ENCODE results near the gene KCNH6.

KCNH6 gene

DNA sequence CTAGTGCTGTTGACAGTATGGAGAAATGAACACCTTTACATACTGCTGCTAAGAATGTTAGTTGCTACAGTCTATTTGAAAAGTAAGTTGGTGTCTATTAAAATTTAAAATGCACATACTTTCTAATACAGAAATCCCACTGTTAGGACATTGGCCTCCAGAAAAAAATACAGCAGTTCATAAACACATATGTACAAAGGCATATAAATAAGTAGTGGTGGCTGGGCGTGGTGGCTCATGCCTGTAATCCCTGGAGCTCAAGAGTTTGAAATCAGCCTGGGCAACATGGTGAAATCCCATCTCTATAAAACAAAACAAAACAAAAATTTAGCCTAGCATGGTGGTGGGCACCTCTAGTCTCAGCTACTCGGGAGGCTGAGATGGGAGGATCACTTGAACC, 40.2 kb downstream of the KCNH6 start:
- no peak for DNase-seq

DNA sequence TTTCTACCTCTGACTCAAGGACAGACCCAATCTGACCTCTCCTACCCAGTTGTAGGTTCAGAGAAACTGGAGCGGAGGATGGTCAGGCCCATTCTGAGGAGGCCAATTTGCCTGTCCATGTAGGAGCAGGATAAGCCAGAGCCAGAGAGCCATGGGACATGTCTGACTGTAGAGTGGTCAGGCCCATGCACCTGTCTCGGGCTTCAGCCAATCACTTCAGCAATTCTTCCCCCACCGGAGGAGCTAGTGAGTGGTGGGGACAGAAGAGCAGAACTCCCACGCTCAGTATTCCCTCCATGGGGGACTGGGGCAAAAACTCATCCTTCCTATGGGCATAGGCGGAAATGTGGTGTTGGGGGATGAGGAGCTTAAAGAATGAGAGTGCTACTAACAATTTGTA, 41.4 kb downstream of the KCNH6 start:
- no peak for DNase-seq

DNA sequence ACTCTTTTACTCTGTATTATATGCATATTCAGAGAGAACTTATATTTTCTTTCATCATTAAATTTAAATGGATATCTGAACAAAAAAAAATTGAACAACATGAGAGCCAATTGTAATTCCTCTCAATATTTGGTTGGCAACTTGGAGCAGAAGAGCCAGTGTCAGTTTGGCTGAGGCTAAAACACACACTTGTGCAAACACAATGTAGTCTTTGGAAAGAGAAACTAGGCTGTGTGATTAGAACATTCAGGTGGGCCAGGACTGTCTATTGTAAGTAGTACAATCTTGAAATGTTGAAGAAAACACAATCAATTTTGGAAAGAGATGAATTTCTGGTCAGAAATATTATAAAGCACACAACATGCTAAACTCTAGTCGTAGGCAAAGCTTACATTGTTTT, 44.1 kb downstream of the KCNH6 start:
- DNase-seq = no peak

DNA sequence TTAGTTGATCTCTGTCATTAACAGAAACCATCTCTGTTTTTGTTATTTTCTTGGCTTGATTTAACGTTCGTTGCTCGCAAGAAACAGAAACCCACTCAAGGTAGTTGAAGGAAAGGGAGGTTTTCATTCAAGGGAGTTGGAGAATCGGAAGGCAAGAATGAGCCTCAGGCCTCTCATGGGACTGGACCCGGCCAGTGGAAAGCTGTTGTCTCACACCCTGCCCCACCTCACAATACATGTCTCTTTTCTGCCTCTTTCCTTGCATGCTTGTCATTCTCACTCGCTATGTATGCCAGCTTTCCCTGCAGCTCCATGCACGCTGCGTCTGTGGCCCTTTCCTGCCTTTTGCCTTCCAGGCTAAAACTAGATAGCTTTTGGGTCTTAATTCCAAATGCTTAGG, 45.4 kb downstream of the KCNH6 start:
- no peak for DNase-seq

DNA sequence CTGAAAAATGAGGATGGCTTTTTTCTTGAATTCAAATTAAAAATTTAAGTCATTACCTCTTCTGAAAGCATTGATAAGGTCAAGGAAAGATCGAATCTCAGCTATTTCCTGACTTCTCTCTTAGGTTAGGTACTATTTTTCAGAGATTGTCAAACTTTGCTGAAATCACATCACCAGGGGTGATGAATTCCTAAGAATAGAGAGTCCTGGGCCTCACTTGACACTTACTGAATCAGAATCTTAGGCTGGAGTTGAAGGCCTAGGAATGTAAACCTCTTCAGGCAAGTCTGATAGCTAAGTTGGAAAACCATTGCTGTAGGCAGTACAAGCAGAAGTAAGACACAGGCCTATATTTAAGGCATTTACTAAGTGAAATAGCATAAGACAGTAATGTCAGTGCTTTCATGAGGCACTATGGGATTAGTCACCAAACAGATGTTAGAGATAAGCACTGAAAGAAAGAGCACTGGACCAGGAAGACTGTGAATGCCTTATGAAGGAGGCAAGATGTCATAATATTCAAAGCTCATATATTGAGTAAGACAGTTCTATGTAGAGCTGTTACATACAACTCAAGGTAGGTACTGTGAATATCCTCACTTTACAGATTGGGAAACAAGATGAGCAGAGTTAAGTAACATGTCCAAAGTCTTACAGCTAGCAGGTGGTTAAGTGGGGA, 48.6 kb downstream of the KCNH6 start:
- DNase-seq = no peak

DNA sequence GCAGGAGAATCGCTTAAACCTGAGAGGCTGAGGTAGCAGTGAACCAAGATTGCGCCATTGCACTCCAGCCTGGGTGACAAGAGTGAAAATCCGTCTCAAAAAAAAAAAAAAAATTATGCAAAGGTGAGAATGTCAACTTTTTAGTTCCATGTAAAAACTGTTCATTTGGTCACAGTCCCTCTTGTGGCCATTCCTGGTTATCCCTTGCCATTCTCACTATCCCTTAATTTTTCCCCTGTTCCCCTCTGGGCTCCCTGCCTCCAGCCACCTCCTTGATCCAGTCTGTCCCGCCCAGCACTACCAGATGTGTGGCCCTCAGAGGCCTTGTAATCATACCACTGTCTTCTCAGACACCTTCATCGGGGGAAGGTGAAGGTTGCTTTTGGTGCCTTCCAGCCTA, 50.5 kb downstream of the KCNH6 start:
- DNase-seq = peak; percentile 33

DNA sequence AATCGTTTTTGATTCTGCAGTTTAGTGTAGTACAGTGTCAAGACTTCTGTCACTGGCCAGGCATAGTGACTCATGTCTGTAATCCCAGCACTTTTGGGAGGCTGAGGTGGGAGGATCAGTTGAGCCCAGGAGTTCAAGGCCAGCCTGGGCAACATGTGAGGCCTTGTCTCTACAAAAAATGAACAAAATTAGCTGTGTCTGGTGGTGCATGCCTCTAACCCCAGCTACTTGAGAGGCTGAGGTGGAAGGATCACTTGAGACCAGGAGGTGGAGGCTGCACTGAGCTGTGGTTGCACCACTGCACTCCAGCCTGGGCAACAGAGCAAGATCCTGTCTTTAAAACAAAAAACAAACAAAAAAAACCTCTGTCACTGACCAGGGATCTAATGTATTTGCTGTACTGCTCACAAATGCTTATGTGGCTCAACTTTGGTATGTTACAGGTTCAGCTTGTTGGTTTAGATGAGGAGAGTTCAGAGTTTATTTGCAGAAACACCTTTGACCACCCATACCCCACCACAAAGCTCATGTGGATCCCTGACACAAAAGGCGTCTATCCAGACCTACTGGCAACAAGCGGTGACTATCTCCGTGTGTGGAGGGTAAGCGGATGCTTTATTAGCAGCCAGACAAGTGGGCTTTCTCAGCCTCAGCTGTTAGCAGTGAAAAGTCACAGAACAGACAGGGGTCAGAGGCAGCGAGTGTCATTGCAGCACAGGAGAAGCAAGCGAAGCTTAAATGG, 55.0 kb downstream of the KCNH6 start:
- no peak for DNase-seq

DNA sequence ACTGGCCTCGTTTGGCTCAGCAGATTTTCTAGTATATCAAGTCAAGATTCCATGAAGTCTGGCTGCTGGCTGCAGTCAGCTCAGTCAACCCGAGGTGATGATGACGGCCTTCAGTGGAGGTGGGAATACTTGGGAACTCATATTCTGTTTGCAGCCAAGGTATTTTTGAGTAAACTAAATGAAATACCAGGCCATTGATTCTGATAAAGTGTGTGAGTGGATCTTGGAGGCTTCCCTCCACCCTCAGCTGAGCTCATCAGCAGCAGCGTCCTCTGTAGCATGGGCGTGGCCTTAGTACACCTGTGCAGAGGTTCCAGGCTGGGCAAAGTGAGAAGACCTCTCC, 55.6 kb downstream of the KCNH6 start:
- no peak for DNase-seq

DNA sequence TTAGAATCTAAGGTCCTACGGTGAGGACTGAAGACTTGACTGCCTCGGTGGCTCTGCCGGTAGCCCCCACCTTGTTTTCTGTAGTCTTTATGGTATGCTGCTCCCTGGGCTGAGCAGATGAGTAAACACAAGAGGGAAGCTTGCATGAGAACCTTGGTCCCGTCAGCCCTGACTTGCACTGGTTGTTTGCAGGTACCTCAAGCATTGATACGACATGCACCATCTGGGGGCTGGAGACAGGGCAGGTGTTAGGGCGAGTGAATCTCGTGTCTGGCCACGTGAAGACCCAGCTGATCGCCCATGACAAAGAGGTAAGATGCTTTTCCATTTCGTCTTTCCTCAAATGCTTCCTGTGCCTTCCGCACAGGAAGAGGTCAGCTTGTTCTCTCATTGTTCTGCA, 56.5 kb downstream of the KCNH6 start:
- DNase-seq = no peak

DNA sequence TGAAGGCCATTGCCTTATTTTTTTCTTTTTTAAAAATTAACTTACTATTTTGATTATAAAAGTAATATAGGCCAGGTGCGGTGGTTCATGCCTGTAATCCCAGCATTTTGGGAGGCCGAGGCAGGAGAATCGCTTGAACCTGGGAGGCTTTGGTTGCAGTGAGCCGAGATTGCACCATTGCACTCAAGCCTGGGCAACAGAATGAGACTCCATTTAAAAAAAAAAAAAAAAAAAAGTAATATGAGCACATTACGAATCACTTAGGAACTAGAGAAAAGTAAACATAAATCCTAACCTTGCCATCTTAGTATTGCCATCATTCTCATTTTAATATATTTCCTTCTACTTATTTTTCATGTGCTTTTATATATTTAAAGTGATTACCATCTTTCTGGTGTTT, 64.6 kb downstream of the KCNH6 start:
- DNase-seq = no peak

DNA sequence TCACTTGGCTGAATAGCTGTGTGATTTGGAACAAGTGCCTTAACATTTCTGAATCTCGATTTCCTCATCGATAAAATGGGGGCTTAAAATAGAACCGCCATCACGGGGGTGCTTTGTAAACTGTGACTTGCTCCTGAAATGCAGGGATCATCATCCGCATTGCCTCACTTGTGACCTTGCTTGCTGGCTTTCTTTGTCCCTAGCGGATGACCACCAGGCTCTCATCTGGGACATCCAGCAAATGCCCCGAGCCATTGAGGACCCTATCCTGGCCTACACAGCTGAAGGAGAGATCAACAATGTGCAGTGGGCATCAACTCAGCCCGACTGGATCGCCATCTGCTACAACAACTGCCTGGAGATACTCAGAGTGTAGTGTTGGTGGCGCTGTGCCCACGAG, 65.6 kb downstream of the KCNH6 start:
- no peak for DNase-seq

DNA sequence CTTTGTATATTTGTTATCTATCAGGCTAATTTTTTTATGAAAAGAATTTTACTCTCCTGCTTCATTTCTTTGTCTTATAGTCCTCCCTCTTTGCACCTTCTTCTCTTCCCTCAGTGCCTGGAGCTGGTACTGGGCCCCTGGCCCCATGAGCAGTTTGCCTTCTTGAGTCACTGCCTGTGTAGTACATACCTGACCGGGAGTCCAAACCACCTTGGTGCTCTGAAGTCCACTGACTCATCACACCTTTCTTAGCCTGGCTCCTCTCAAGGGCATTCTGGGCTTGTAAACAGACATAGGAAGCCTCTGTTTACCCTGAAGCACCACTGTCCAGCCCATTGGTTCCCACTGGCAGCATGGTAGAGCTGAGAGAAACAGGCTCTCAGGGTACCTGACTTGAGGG, 66.5 kb downstream of the KCNH6 start:
- no peak for DNase-seq

DNA sequence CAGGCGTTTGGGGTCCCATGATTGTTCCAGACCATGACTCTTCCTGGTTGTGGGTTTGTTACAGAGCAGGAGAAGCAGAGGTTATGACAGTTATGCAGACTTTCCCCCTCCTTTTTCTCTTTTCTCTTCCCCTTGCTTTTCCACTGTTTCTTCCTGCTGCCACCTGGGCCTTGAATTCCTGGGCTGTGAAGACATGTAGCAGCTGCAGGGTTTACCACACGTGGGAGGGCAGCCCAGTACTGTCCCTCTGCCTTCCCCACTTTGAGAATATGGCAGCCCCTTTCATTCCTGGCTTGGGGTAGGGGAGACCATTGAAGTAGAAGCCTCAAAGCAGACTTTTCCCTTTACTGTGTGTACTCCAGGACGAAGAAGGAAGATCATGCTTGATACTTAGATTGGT, 69.6 kb downstream of the KCNH6 start:
- no peak for DNase-seq

DNA sequence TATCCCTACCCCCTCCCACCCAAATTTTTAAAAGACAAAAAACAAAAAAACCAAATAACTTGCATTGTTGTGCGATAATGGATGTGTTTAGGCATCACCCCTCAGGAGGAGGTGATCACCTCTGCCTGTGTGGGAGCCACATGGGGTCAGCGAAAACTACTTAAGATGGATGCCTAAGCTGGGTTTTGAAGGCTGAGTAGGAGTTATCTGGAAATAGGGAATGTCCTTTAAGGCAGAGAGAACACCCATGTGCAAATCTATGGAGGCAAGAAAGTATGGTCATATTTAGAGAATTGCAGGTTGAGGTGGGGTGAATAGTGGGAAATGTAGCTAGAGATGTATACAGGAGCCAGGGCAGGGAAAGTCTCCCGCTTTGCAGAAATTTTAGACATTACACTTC, 72.0 kb downstream of the KCNH6 start:
- DNase-seq = no peak
